Measurements from ENCODE around the gene GGTLC2.
A peak's percentile ranks its signal among the peaks of the same experiment; 100 is the strongest.

GGTLC2 gene

DNA sequence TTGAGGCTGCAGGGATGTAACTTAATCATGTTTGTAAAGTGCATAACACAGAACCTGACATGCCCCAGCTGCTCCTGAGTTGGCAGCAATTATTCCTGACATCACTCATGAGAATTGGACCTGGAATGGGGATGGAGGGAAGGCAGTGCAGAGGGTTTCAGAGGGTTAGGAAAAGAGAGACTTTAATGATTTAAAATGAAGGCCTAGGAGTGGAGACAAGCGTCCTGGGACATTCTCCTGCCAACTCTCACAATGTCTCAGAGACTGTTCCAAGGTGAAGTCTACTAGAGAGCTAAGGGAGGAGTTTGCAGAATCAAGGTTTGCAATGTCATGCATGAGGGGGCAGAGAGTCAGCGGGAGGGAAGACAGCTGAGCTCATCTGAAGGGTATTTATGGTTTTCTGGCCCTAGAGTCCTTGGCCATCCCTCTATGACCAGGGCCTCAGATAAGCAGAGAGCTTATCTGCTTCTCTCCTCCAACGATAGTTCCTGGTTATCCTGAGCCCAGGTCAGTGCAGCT, 36.9 kb downstream of the GGTLC2 start:
- no peaks in the 10 kb centered on the region for H4K20me1 ChIP-seq (ENCODE audit: insufficient read depth, low read length)
- H3K9me2 ChIP-seq (ENCODE audit: low read depth, low read length) = no peaks in the 10 kb centered on the region
- no peaks in the 10 kb centered on the region for H3K79me2 ChIP-seq (ENCODE audit: insufficient read depth, low read length)
- no peaks in the 10 kb centered on the region for H3K27me3 ChIP-seq (ENCODE audit: insufficient read depth, low read length)
- H3K9me3 ChIP-seq (ENCODE audit: low read length) = no peaks in the 10 kb centered on the region
- H3F3A ChIP-seq (ENCODE audit: insufficient read depth, low read length) = no peaks in the 10 kb centered on the region
- peak overlapping the region; percentile 47 for H3K9ac ChIP-seq (ENCODE audit: low read length)
- peak overlapping the region; percentile 27; the same call in 1 of the 2 replicates for H3K4me2 ChIP-seq (ENCODE audit: low read length)
- H3K4me1 ChIP-seq (ENCODE audit: insufficient read depth, low read length, severe bottlenecking) = peaks cover 77% of the 10 kb centered on the region
- TF ChIP-seq CTCF (IDR thresholded peaks at IDR 0.05; ENCODE audit: low read length) (no peak), EZH2 (IDR thresholded peaks at IDR 0.05; ENCODE audit: borderline replicate concordance, low read length) (no peak)
- H2AFZ ChIP-seq (ENCODE audit: low read length) = no peak overlapping the region
- no peaks in the 10 kb centered on the region for H3K36me3 ChIP-seq (ENCODE audit: insufficient read depth, low read length)
- H3K27ac ChIP-seq (ENCODE audit: low read depth, low read length, poor library complexity, severe bottlenecking) = peak overlapping the region; percentile 71
- no peak overlapping the region for H3K4me3 ChIP-seq (ENCODE audit: low read depth, low read length, poor library complexity, severe bottlenecking)

- Histone ChIP-seq H3K27ac (ENCODE audit: low read depth, low read length, poor library complexity, severe bottlenecking) (peak overlapping the region; percentile 71), H3K4me1 (ENCODE audit: insufficient read depth, low read length, severe bottlenecking) (peaks cover 84% of the 10 kb centered on the region), H3K9ac (ENCODE audit: low read length) (no peak overlapping the region; the same call in 1 of the 2 replicates), H3K4me3 (ENCODE audit: low read depth, low read length, poor library complexity, severe bottlenecking) (no peak overlapping the region), H3K27me3 (ENCODE audit: insufficient read depth, low read length) (no peaks in the 10 kb centered on the region), H3K9me2 (ENCODE audit: low read depth, low read length) (no peaks in the 10 kb centered on the region), H4K20me1 (ENCODE audit: insufficient read depth, low read length) (no peaks in the 10 kb centered on the region), H3K9me3 (ENCODE audit: low read length) (no peaks in the 10 kb centered on the region), H3K79me2 (ENCODE audit: insufficient read depth, low read length) (no peaks in the 10 kb centered on the region), H3K4me2 (ENCODE audit: low read length) (no peak overlapping the region), H3F3A (ENCODE audit: insufficient read depth, low read length) (no peaks in the 10 kb centered on the region), H3K36me3 (ENCODE audit: insufficient read depth, low read length) (no peaks in the 10 kb centered on the region), H2AFZ (ENCODE audit: low read length) (no peak overlapping the region)
- TF ChIP-seq EZH2 (IDR thresholded peaks at IDR 0.05; ENCODE audit: borderline replicate concordance, low read length) (no peak), CTCF (IDR thresholded peaks at IDR 0.05; ENCODE audit: low read length) (no peak)
Observed at GRCh38 chr22:22682196-22682595, 37.8 kb downstream of the GGTLC2 start.

- Histone ChIP-seq H2AFZ (ENCODE audit: low read length) (no peak overlapping the region), H3K9me3 (ENCODE audit: low read length) (no peaks in the 10 kb centered on the region), H3K4me3 (ENCODE audit: low read depth, low read length, poor library complexity, severe bottlenecking) (no peak overlapping the region), H3K4me1 (ENCODE audit: insufficient read depth, low read length, severe bottlenecking) (peaks cover 80% of the 10 kb centered on the region), H3F3A (ENCODE audit: insufficient read depth, low read length) (no peaks in the 10 kb centered on the region), H3K9ac (ENCODE audit: low read length) (no peak overlapping the region; the same call in 1 of the 2 replicates), H3K27me3 (ENCODE audit: insufficient read depth, low read length) (no peaks in the 10 kb centered on the region), H3K79me2 (ENCODE audit: insufficient read depth, low read length) (no peaks in the 10 kb centered on the region), H4K20me1 (ENCODE audit: insufficient read depth, low read length) (no peaks in the 10 kb centered on the region), H3K4me2 (ENCODE audit: low read length) (no peak overlapping the region), H3K27ac (ENCODE audit: low read depth, low read length, poor library complexity, severe bottlenecking) (peak overlapping the region; percentile 99), H3K9me2 (ENCODE audit: low read depth, low read length) (no peaks in the 10 kb centered on the region), H3K36me3 (ENCODE audit: insufficient read depth, low read length) (no peaks in the 10 kb centered on the region)
- no peak for TF ChIP-seq EZH2 (IDR thresholded peaks at IDR 0.05; ENCODE audit: borderline replicate concordance, low read length)
- no peak for TF ChIP-seq CTCF (IDR thresholded peaks at IDR 0.05; ENCODE audit: low read length)
Observed at GRCh38 chr22:22682807-22683667, 38.6 kb downstream of the GGTLC2 start.
